ENCODE measurements around the gene RAB3B.
"Not testable (repeated sequence)": the region's sequence is repeated elsewhere in the genome, so short reads cannot be mapped to it uniquely, and the experiment has no call there.

Gene RAB3B

DNA sequence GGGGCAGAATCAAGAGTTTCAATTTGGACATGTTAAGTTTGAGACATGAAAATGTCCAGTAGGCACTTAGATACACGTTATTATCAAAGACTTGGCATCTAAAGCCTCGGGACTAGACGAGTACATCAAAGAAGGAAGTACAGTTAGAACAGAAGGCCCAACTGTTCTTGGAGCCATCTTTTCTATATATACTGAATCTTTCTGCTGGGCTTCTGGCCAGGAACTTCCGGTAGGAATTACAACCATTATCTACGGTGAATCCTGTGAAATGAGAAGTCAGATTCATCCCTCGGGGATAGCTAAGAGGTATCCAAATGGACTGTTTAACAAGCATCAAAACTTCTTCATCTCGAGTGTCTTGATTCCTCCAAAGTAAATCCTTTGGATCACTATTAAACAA, 77.6 kb downstream of the RAB3B start:
- no peak for DNase-seq

GRCh38 chr1:51910221-51911000, 80.1 kb downstream of the RAB3B start:
- no peak for DNase-seq

DNA sequence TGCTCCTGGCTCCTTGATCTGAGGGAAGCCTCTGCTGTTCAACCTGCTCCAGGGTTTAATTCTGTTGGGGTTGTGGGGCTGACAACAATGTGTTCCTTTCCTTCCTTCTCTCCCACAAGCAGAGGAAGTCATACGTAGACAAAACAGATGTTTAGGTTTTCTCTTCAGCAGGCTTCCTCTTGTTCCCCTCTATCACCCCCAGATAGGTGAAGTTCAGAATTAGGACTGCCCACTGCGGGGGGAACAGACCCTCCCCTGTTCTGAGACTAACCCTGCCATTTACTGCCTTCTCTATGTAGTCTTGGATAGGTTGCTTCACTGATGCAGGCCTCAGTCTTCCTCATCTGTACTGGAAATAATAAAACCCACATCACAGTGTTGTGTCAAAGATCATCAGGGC, 82.0 kb downstream of the RAB3B start:
- no peak for DNase-seq

GRCh38 chr1:51907079-51907702, 83.3 kb downstream of the RAB3B start:
- no peak for DNase-seq

GRCh38 chr1:51906306-51907078, 84.0 kb downstream of the RAB3B start:
- no peak for DNase-seq

GRCh38 chr1:51902456-51902855, 88.0 kb downstream of the RAB3B start:
- no peak for DNase-seq

GRCh38 chr1:51901151-51901550, 89.3 kb downstream of the RAB3B start:
- no peak for DNase-seq

DNA sequence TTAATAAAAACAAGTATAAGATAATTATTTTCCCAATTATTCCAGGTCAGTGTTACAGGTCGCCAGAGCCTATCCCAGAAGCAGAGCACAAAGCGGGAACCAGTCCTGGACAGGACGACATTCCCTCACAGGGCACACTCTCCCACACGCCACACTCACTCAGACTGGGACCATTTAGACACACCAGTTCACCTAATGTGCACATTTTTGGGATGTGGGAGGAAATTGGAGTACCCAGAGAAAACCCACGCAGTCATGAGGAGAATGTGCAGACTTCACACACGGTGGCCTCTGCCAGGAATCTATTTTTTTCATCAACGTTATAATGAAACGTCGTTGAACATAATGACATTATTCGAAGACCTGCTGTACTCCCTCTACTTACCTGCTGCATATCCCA, 91.5 kb downstream of the RAB3B start:
- DNase-seq: no peak

DNA sequence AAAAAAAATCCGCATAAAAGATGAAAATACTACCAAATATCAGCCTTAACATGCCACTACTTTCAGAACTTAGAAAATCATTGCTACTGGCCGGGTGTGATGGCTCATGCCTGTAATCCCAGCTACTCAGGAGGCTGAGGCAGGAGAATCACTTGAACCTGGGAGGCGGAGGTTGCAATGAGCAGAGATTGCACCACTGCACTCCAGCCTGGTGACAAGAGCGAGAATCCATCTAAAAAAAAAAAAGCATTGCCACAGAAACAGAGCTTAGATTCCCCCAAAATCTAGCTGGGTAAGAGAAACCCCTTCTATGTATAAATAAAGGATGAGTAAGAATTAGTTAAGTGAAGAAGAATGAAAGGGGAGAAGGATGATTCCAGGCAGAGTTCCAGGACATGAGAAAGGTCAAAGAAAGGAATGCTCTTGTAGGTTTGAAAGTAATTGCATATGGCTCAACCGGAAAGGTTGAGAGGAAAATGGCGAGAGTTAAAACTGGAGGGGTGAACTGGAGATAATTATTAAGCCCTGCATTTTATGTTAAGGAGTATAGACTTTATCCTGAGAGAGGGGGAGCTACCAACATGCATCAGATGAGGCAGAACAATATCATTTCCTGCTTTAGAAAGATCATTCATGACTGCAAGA, 92.3 kb downstream of the RAB3B start:
- no peak for DNase-seq

DNA sequence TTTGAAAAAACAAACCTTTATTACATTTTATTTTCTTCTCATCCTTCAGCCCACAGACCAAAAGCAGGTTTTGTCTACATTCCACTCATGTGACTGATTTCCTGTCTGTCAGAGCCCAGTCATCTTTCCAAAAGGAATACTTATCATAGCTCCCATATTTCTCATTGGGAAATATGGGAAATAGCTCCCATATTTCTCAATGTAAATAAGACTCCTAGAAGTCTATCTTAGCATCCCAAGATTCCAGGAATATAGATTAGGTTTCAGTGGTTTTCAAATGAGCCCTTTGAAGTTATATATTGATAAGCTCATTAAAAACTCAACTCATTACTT, 92.8 kb downstream of the RAB3B start:
- no peak for DNase-seq

GRCh38 chr1:51894748-51895147, 95.8 kb downstream of the RAB3B start:
- not testable (repeated sequence) for DNase-seq

- peak; percentile 100 for DNase-seq
Measured at GRCh38 chr1:51878616-51879336, 111.7 kb downstream of the RAB3B start, which contains the start of gene NRDC. TSS of gene NRDC (minus strand) at chr1:51878727. CDS start at chr1:51878615, 112 bp downstream.

GRCh38 chr1:51878308-51878615, 112.2 kb downstream of the RAB3B start:
- DNase-seq: no peak

DNA sequence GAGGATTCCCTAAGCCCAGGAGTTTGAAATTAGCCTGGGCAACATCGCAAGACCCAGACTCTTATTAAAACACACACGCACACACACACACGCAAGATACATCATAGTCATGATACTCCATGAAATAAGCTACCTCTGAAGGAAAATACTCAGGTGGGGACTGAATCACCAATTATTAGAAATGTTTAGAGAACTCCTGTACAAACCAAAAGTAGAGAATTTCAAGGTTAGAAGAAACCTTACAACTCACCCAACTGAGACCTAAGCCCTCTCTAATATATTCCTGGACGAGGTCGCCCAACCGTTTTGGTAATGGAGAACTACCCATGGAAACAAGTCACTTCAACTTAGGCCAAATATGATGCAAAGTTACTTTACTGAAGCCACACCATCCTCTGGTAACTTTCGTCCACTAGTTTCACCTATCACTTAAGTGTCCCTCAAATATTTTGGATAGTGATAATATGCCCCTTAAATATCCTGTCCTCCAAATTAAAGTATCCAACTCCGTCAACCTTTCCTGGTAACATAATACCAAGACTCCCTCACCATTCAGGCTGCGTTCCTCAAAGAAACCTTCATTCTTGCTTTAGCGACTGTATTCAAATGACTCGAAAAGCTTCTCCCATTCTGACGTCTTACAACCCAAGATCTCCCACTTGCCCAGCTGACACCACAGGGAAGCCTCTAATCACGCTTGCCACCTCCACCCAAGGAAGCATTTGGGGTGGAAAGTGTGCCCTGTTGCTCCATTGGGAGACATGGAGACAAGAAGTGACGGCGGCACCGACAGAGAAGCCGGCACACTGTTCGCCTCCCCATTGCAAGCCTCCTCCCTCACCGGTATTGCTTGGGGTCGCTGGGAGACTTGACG, 112.8 kb downstream of the RAB3B start:
- DNase-seq: peak; percentile 40

GRCh38 chr1:51875836-51876235, 114.7 kb downstream of the RAB3B start:
- DNase-seq: no peak

- no peak for DNase-seq
Measured at GRCh38 chr1:51875291-51875772, 115.2 kb downstream of the RAB3B start.

DNA sequence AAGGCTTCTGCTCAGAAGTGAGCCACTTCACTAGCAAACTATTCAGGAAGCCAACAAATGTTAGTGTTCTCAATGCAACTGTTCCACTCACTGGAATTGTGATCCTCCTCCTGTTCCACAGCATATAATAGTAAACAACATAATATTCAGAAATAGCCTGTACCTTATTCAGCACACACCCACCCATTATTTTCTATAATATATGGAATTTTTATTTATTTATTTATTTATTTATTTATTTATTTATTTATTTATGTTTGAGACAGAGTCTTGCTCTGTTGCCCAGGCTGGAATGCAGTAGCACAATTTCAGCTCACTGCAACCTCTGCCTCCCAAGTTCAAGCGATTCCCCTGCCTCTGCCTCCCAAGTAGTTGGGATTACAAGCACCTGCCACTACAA, 117.2 kb downstream of the RAB3B start:
- DNase-seq: not testable (repeated sequence)

- no peak for DNase-seq
Measured at GRCh38 chr1:51871351-51871975, 119.0 kb downstream of the RAB3B start.

- no peak for DNase-seq
Measured at GRCh38 chr1:51870603-51871350, 119.7 kb downstream of the RAB3B start.

DNA sequence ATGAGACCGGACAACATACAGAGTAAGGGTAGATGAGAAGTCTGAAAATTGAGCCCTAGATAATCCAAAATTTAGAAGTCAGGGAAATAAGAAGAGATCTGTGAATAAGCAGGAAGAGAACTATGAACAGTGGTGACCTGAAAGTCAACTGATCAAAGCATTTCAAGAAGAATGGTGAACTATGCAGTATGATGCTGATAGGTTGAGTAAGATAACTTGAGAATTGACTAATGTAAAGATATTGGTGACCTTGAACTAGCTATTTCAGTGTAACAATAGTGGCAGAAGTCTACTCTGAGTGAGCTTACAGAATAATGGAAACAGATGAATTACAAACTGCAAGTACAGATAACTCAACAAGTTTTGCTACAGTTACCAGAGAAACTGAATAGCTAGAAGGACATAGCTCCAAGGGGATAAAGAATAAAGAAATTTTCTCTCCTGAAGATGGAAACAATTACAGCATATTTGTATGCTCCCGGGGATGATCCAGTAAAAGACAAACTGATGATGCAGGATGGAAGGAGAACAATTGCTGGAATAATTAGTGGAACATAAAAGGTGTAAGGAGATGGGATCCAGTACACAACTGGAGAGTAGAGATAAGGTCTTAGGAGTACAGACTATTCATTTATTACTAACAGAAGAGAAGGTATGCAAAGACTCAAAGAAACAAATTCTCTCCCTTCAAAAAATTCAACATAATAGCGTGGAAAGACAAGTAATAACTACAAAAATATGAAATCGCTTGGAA, 122.8 kb downstream of the RAB3B start:
- DNase-seq: no peak

Data from NCI-H146 (cell line).